Osteocyte (in vitro differentiated cells): Measurements from ENCODE around the gene IRS2. TPM values are rescaled to one million over a fixed set of nuclear protein-coding genes. Genes with fewer than 3 reads are reported as not detected.

ENCODE experiments used
- DNase-seq: peaks from one replicate; pipeline ENCODE4 v3.0.0; 2021; ENCODE audit warnings: mixed read lengths; ENCODE audit not compliant: unreplicated experiment; ENCODE audit errors: extremely low spot score
- H3K27ac Mint-ChIP-seq: one replicate; pipeline ENCODE4 v1.8.0; 2021; ENCODE audit warnings: mild to moderate bottlenecking, mixed read lengths; ENCODE audit not compliant: unreplicated experiment
- H3K27me3 Mint-ChIP-seq: one replicate; pipeline ENCODE4 v1.8.0; 2021; ENCODE audit warnings: mixed read lengths; ENCODE audit not compliant: unreplicated experiment
- H3K36me3 Mint-ChIP-seq: one replicate; pipeline ENCODE4 v1.8.0; 2021; ENCODE audit warnings: mixed read lengths; ENCODE audit not compliant: unreplicated experiment
- H3K4me1 Mint-ChIP-seq: one replicate; pipeline ENCODE4 v1.8.0; 2021; ENCODE audit warnings: mixed read lengths; ENCODE audit not compliant: unreplicated experiment
- H3K4me3 Mint-ChIP-seq: one replicate; pipeline ENCODE4 v1.8.0; 2021; ENCODE audit warnings: mild to moderate bottlenecking, moderate library complexity, mixed read lengths; ENCODE audit not compliant: unreplicated experiment
- H3K9me3 Mint-ChIP-seq: one replicate; pipeline ENCODE4 v1.8.0; 2021; ENCODE audit warnings: mixed read lengths; ENCODE audit not compliant: unreplicated experiment
- CTCF ChIP-seq: fragments of 200-600 bp; sonication (generic); IDR thresholded peaks from 2 replicates; pipeline ENCODE4 v1.5.0; 2021; ENCODE audit warnings: antibody characterized with exemption, mild to moderate bottlenecking, moderate library complexity
- total RNA-seq: library from RNA; stranded (reverse); gene quantifications from 2 replicates; pipeline ENCODE4 v1.2.1, GENCODE V29; 2021

Gene IRS2
- total RNA-seq, 1 donor from 2014 or later, result 52.3 TPM

DNA sequence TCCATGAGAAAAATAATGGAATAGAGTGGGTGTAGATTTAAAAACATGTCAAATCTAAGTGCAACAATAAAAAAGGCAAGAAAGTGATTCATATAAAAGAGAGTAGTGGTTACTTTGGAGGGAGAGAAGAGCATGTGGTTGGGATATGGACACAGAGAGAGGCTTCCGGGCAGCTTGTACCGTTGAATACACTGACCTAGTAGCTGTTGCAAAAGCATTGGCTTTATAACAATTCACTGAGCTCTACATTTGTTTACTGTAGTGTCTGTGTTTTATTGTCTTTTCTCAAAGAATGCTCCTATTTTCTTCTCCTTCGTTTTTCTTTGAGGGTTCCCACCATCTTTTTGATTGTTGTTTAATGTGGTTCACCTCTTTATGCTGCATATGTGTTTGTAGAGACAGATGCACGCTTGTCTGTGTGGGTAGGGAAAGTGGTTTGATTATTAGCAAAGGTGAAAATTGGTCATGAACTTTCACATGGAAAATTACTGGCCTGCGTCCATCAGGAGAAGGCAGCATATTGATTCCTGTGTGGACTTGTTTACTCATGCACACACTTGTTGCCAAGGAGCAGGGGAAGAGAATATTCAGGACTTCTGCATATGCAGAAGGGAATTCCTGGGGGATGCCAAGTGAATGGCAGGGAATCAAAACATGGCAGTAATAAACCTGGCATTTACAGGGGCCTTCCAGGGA lies 29.9 kb upstream of the IRS2 start:
- Mint-ChIP-seq H3K36me3 (no peaks in the 10 kb centered on the region), H3K4me1 (peaks cover 20% of the 10 kb centered on the region), H3K27me3 (no peaks in the 10 kb centered on the region), H3K4me3 (no peak overlapping the region), H3K9me3 (no peaks in the 10 kb centered on the region), H3K27ac (no peak overlapping the region)
- DNase-seq, result no peak
- no peak for TF ChIP-seq CTCF

- H3K36me3 Mint-ChIP-seq, result no peaks in the 10 kb centered on the region
- no peak overlapping the region for H3K4me3 Mint-ChIP-seq
- no peak overlapping the region for H3K27ac Mint-ChIP-seq
- no peaks in the 10 kb centered on the region for H3K27me3 Mint-ChIP-seq
- DNase-seq, result no peak
- H3K4me1 Mint-ChIP-seq, result peaks cover 17% of the 10 kb centered on the region
- no peak for TF ChIP-seq CTCF
- H3K9me3 Mint-ChIP-seq, result no peaks in the 10 kb centered on the region
Observed at GRCh38 chr13:109815651-109816050, 29.3 kb upstream of the IRS2 start.

DNA sequence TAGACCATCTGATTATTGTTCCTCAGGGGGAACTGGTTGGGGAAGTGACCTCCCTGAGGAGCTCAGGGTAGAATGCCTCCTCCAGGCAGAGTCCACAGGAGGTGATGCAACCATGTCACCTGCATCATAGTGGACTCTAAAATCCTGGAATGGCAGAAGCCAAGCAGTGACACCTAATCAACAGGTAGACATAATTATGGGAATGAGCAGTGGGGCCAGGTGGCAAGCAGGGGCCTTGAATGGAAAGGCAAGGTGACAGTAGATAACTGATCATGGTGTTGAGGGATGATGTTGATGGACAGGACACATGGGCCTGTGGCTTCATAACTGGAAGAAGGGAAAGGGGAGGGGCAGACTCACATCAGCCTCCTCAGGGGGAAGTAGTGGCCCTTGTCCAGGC lies 27.3 kb upstream of the IRS2 start:
- TF ChIP-seq CTCF, result no peak

DNA sequence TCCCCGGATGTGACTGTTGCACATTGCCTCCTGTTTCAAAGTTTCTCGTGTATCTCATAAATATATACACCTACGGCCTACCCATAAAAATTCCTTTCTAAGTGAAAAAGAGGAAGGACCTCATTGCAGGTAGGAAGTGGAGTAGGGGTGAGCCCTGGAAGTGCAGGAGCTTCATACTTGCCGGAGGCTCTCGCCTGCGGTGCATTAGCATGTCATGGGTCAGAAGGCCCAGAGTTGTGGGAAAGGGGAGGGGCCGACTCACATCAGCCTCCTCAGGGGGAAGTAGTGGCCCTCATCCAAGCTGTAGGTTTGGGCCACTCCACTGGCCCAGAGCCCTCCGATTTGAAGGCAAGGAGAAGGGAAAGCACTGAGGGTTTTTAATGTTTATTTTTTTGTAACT lies 26.0 kb upstream of the IRS2 start:
- DNase-seq, result no peak
- H3K4me3 Mint-ChIP-seq, result no peak overlapping the region
- TF ChIP-seq CTCF, result no peak

More for the DNA sequence above, 27.3 kb upstream of the IRS2 start:
- DNase-seq, result no peak
- H3K27me3 Mint-ChIP-seq, result no peaks in the 10 kb centered on the region
- H3K4me3 Mint-ChIP-seq, result no peak overlapping the region
- H3K27ac Mint-ChIP-seq, result no peak overlapping the region
- no peaks in the 10 kb centered on the region for H3K9me3 Mint-ChIP-seq
- no peaks in the 10 kb centered on the region for H3K36me3 Mint-ChIP-seq
- peaks cover 14% of the 10 kb centered on the region for H3K4me1 Mint-ChIP-seq

DNA sequence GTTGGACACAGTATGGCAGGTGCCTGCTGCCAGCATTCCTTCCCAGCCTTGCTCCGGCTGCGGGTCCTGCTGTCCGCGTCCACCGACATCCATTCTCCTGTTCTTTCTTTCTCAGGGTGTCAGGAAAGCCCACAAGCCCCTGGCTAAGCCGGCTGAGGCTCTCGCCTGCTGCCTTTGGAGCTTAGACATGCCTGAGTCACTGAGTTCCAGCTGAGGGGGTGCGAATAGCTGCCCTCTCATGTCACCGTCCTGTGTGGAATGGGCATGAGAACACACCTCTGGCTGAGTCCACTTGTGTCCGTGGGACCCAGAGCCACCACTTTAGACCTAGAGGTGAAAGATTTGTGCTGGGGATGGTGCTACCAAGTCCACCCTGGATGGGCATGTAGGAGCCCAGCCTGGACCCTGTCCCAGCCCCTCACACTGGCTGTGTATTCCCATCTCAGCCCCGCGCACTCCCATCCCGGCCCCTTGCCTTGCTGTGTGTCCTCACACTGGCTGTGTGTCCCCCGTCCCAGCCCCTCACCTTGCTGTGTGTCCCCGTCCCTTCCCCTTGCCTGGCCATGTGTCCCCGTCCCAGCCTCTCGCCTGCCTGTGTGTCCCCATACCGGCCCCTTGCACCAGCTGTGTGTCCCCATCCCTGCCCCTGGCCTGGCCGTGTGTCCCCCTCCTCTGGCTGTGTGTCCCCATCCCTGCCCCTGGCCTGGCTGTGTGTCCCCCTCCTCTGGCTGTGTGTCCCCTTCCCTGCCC lies 24.6 kb upstream of the IRS2 start:
- DNase-seq, result no peak
- Mint-ChIP-seq H3K27me3 (no peaks in the 10 kb centered on the region), H3K9me3 (no peaks in the 10 kb centered on the region), H3K27ac (no peak overlapping the region), H3K4me1 (no peaks in the 10 kb centered on the region), H3K36me3 (no peaks in the 10 kb centered on the region), H3K4me3 (no peak overlapping the region)
- no peak for TF ChIP-seq CTCF

More for the DNA sequence above, 26.0 kb upstream of the IRS2 start:
- H3K27me3 Mint-ChIP-seq, result no peaks in the 10 kb centered on the region
- no peak overlapping the region for H3K27ac Mint-ChIP-seq
- peaks cover 3% of the 10 kb centered on the region for H3K4me1 Mint-ChIP-seq
- no peaks in the 10 kb centered on the region for H3K36me3 Mint-ChIP-seq
- no peaks in the 10 kb centered on the region for H3K9me3 Mint-ChIP-seq
